Mesenchymal stem cell (in vitro differentiated cells and primary cell): ENCODE results near the gene WNT3A.

ENCODE experiments used
- DNase-seq: peaks from one replicate; pipeline ENCODE4 v3.0.0-alpha.2; 2013
- H2AFZ ChIP-seq: one replicate; pipeline ENCODE4 v1.6.1; 2013; ENCODE audit warnings: low read depth, mild to moderate bottlenecking, control low read depth, inconsistent platforms, low read length, moderate library complexity
- H2AK5ac ChIP-seq: 2 replicates; pipeline ENCODE4 v1.6.1; 2013; ENCODE audit warnings: low read length, moderate library complexity, mild to moderate bottlenecking, inconsistent platforms; ENCODE audit not compliant: severe bottlenecking
- H2BK120ac ChIP-seq: one replicate; pipeline ENCODE4 v1.6.1; 2013; ENCODE audit warnings: low read depth, mild to moderate bottlenecking, inconsistent platforms, low read length, moderate library complexity
- H2BK12ac ChIP-seq, 2 experiments: one replicate each; pipeline ENCODE4 v1.6.1; 2013; ENCODE audit warnings: inconsistent platforms in 2 of 2, low read length in 2 of 2, mild to moderate bottlenecking in 2 of 2, moderate library complexity in 2 of 2, control low read depth in 1 of 2
- H2BK15ac ChIP-seq: one replicate; pipeline ENCODE4 v1.6.1; 2013; ENCODE audit warnings: mild to moderate bottlenecking, low read depth, inconsistent platforms; ENCODE audit not compliant: poor library complexity, severe bottlenecking
- H2BK5ac ChIP-seq: 2 replicates; pipeline ENCODE4 v1.6.1; 2013; ENCODE audit warnings: low read depth, mild to moderate bottlenecking, low read length, control low read depth, inconsistent platforms; ENCODE audit not compliant: poor library complexity, severe bottlenecking
- H3K14ac ChIP-seq, 2 experiments: one replicate each; pipeline ENCODE4 v1.6.1; 2013; ENCODE audit warnings: inconsistent platforms in 2 of 2, low read length in 2 of 2, control low read depth in 1 of 2, mild to moderate bottlenecking in 1 of 2, moderate library complexity in 1 of 2
- H3K18ac ChIP-seq, 2 experiments: one replicate each; pipeline ENCODE4 v1.6.1; 2013; ENCODE audit warnings: inconsistent platforms in 2 of 2, low read length in 2 of 2, control low read depth in 1 of 2, low read depth in 1 of 2, mild to moderate bottlenecking in 1 of 2
- H3K23ac ChIP-seq, 2 experiments: one replicate each; pipeline ENCODE4 v1.6.1; 2013; ENCODE audit warnings: inconsistent platforms in 2 of 2, low read length in 2 of 2, mild to moderate bottlenecking in 2 of 2, moderate library complexity in 2 of 2, control low read depth in 1 of 2
- H3K27ac ChIP-seq: 2 replicates; pipeline ENCODE4 v1.5.1; 2013; ENCODE audit warnings: mild to moderate bottlenecking, moderate library complexity, low read length, control low read depth, inconsistent platforms; ENCODE audit not compliant: poor library complexity, severe bottlenecking
- H3K27me3 ChIP-seq, 2 experiments: 2 replicates each; pipeline versions ENCODE4 v1.6.1 to v1.7.0; 2013; ENCODE audit warnings: low read length in 2 of 2, mild to moderate bottlenecking in 2 of 2, moderate library complexity in 2 of 2, control low read depth in 1 of 2, inconsistent platforms in 1 of 2; ENCODE audit not compliant: control insufficient read depth in 1 of 2, insufficient read depth in 1 of 2
- H3K36me3 ChIP-seq, 2 experiments: 2 replicates each; pipeline versions ENCODE4 v1.6.1 to v1.7.0; 2013; ENCODE audit warnings: low read length in 2 of 2, control low read depth in 1 of 2, inconsistent platforms in 1 of 2, low read depth in 1 of 2, mild to moderate bottlenecking in 1 of 2; ENCODE audit not compliant: insufficient read depth in 2 of 2, control insufficient read depth in 1 of 2
- H3K4ac ChIP-seq, 2 experiments: one replicate each; pipeline ENCODE4 v1.6.1; 2013; ENCODE audit warnings: inconsistent platforms in 2 of 2, low read length in 2 of 2, mild to moderate bottlenecking in 2 of 2, moderate library complexity in 2 of 2, control low read depth in 1 of 2, low read depth in 1 of 2
- H3K4me1 ChIP-seq: 2 replicates; pipeline ENCODE4 v1.6.1; 2013; ENCODE audit warnings: low read depth, low read length, control low read depth; ENCODE audit not compliant: control insufficient read depth, insufficient read depth
- H3K4me2 ChIP-seq: 2 replicates; pipeline ENCODE4 v1.6.1; 2013; ENCODE audit warnings: low read length, mild to moderate bottlenecking, inconsistent platforms; ENCODE audit not compliant: poor library complexity, severe bottlenecking
- H3K4me3 ChIP-seq, 2 experiments: 2 replicates each; pipeline versions ENCODE4 v1.5.1 to v1.7.0; 2013; ENCODE audit warnings: low read length in 2 of 2, mild to moderate bottlenecking in 2 of 2, control low read depth in 1 of 2, low read depth in 1 of 2; ENCODE audit not compliant: insufficient read depth in 1 of 2
- H3K79me1 ChIP-seq: replicated peaks from 2 replicates; pipeline ENCODE4 v1.6.1; 2013; ENCODE audit warnings: mild to moderate bottlenecking, control low read depth, low read length, inconsistent platforms; ENCODE audit not compliant: poor library complexity, severe bottlenecking
- H3K9ac ChIP-seq: 2 replicates; pipeline ENCODE4 v1.7.0; 2013; ENCODE audit warnings: mild to moderate bottlenecking, low read length, moderate library complexity
- H3K9me3 ChIP-seq: 2 replicates; pipeline ENCODE4 v1.7.0; 2013; ENCODE audit warnings: mild to moderate bottlenecking, low read length; ENCODE audit not compliant: control insufficient read depth
- H4K8ac ChIP-seq: one replicate; pipeline ENCODE4 v1.6.1; 2013; ENCODE audit warnings: inconsistent platforms, mild to moderate bottlenecking, low read length, moderate library complexity
- H4K91ac ChIP-seq: one replicate; pipeline ENCODE4 v1.6.1; 2013; ENCODE audit warnings: mild to moderate bottlenecking, low read length, inconsistent platforms
- WGBS: methylation state at CpG from one replicate; pipeline ENCODE4 v1.1.7; 2013; ENCODE audit warnings: mixed read lengths; 5-methylcytosine and 5-hydroxymethylcytosine counted together

WNT3A gene

GRCh38 chr1:228087771-228088251, 81.0 kb downstream of the WNT3A start:
- Histone ChIP-seq H3K18ac (no peak overlapping the region), H3K23ac (peak overlapping the region in 1 of 2 experiments; percentile 77), H3K36me3 (peaks cover 34 to 38% of the 10 kb centered on the region in 2 experiments), H3K14ac (peak overlapping the region in 1 of 2 experiments; percentile 1), H2AFZ (no peak overlapping the region), H2BK12ac (no peak overlapping the region), H3K4me3 (peak overlapping the region in 1 of 2 experiments; percentile 55), H4K8ac (no peak overlapping the region), H2BK120ac (no peak overlapping the region), H2AK5ac (no peak overlapping the region), H4K91ac (no peak overlapping the region), H3K27me3 (no peaks in the 10 kb centered on the region), H2BK5ac (no peak overlapping the region), H3K9ac (peak overlapping the region; percentile 69), H3K4me2 (no peak overlapping the region), H3K27ac (peak overlapping the region; percentile 30), H3K79me1 (no peaks in the 10 kb centered on the region), H2BK15ac (no peak overlapping the region), H3K9me3 (no peaks in the 10 kb centered on the region), H3K4ac (no peak overlapping the region), H3K4me1 (peaks cover 54% of the 10 kb centered on the region)
- peak; percentile 46 for DNase-seq
- WGBS = 63% methylated on average over 7 of the region's 7 CpGs

- no peak overlapping the region for H3K18ac ChIP-seq
Observed at GRCh38 chr1:228088586-228089498, 82.0 kb downstream of the WNT3A start.

DNA sequence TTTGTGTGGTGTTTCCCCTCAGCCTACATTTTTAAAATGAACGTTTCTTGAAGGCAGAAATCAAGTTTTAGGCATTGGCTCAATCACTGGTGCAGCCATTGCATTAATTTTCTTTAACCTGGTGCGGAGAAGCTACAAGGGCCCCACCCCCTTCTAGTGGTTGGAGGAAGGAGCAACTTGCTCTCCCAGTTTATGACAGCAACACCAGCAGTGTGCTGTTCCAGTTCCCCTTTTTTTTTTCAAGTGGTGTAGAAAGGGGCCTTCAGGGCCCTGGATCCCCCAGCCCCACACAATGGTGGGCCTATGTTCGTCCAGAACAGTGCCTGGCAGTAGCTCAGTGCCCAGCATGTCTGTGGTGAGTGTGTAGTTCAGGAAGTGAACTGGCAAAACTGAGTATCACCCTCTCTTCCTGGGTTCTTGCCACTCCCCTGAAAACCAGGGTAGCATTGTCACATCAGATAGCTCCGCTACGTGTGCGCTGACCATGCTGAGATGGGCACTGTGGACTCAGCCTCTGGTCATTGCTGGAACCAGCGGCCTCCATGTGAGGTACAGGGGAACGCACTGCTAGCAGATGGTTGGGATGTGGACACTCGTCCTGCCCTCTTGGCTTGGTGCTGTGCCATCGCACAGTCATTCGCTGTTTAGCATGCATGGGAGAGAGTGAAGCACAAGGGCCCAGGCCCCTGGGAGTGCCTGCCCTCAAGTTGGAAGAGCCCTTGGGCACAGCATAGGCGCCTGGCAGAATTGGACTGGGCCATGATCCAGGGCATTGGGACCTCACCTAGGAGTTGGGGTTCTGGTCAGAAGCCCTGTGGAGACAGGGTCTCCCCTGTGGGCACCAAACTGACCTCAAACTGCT, 83.0 kb downstream of the WNT3A start:
- DNase-seq = no peak
- peak overlapping the region; percentile 26 for H3K9ac ChIP-seq
- no peak overlapping the region for H4K91ac ChIP-seq
- H2BK12ac ChIP-seq = no peak overlapping the region
- peaks cover 48 to 52% of the 10 kb centered on the region in 2 experiments for H3K36me3 ChIP-seq
- no peaks in the 10 kb centered on the region for H3K27me3 ChIP-seq
- peaks cover 6% of the 10 kb centered on the region for H3K9me3 ChIP-seq
- H2BK120ac ChIP-seq = no peak overlapping the region
- no peak overlapping the region for H3K4ac ChIP-seq
- no peak overlapping the region for H3K27ac ChIP-seq
- H3K4me1 ChIP-seq = peaks cover 56% of the 10 kb centered on the region
- H3K79me1 ChIP-seq = no peaks in the 10 kb centered on the region
- WGBS = 96% methylated on average over 12 of the region's 12 CpGs
- H2BK15ac ChIP-seq = no peak overlapping the region
- no peak overlapping the region for H3K23ac ChIP-seq
- no peak overlapping the region for H3K18ac ChIP-seq
- H3K14ac ChIP-seq = no peak overlapping the region
- H3K4me3 ChIP-seq = peak overlapping the region in 1 of 2 experiments; percentile 22
- no peak overlapping the region for H2AFZ ChIP-seq
- H3K4me2 ChIP-seq = no peak overlapping the region
- no peak overlapping the region for H2AK5ac ChIP-seq
- H2BK5ac ChIP-seq = no peak overlapping the region
- H4K8ac ChIP-seq = no peak overlapping the region

More at GRCh38 chr1:228088586-228089498, 82.0 kb downstream of the WNT3A start:
- Histone ChIP-seq H4K8ac (no peak overlapping the region), H2BK5ac (no peak overlapping the region), H3K36me3 (peaks cover 40 to 44% of the 10 kb centered on the region in 2 experiments), H3K23ac (no peak overlapping the region), H2AFZ (no peak overlapping the region), H4K91ac (no peak overlapping the region), H2AK5ac (no peak overlapping the region), H2BK12ac (no peak overlapping the region), H3K14ac (no peak overlapping the region), H3K27ac (no peak overlapping the region), H3K4ac (no peak overlapping the region), H3K9me3 (no peaks in the 10 kb centered on the region), H2BK15ac (no peak overlapping the region), H3K27me3 (no peaks in the 10 kb centered on the region), H3K4me2 (no peak overlapping the region), H3K4me1 (peaks cover 56% of the 10 kb centered on the region), H3K4me3 (peak overlapping the region in 1 of 2 experiments; percentile 15), H3K79me1 (no peaks in the 10 kb centered on the region), H3K9ac (peak overlapping the region; percentile 69), H2BK120ac (no peak overlapping the region)
- 95% methylated on average over 21 of the region's 21 CpGs for WGBS
- DNase-seq = peak; percentile 23
